ENCODE data around the gene MSRB3. TPM values are rescaled to one million over a fixed set of nuclear protein-coding genes. Genes with fewer than 3 reads are reported as not detected.

MSRB3 gene
- total RNA-seq, 2 experiments from 2014 or later, result not detected

DNA sequence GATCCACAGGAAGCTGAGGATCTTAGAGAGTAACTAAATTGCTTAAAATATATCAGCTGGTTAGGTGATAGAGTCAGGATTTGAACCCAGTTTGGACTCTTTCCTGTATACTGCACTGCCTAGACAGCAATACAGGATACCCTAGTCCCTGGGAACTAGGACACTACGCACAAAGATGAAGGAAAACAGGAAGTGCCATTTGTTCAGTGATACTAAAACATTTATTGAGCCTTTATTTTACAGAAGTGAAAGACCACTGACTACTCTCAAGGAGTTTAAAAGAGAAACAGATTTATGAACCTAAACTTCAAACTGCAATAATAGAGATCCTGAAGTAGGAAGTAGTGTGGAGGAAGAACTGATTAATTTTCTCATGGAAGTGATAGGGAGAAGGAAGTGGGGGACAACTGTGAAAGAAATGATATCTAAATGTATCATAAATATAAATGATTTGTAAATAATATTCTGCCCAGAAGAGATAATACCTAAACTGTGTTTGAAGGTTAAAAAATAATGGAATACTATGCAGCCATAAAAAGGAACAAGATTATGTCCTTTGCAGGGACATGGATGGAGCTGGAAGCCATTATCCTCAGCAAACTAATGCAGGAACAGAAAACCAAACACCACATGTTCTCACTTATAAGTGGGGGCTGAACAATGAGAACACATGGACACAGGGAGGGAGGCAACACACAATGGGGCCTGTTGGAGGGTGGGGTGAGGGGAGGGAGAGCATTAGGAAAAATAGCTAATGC is 18.2 kb downstream of the MSRB3 start:
- Mint-ChIP-seq H3K4me1 (ENCODE audit: low read depth) (no peaks in the 10 kb centered on the region), H3K27me3 (ENCODE audit: low read depth) (peaks cover 17% of the 10 kb centered on the region), H3K27ac (no peak overlapping the region), H3K9me3 (no peaks in the 10 kb centered on the region), H3K36me3 (ENCODE audit: low read depth) (no peaks in the 10 kb centered on the region), H3K4me3 (no peak overlapping the region)
- CTCF ChIA-PET, result no interaction called here
- intact Hi-C loops (cut with micrococcal nuclease), result no loop called here
- DNase-seq, result no peak

DNA sequence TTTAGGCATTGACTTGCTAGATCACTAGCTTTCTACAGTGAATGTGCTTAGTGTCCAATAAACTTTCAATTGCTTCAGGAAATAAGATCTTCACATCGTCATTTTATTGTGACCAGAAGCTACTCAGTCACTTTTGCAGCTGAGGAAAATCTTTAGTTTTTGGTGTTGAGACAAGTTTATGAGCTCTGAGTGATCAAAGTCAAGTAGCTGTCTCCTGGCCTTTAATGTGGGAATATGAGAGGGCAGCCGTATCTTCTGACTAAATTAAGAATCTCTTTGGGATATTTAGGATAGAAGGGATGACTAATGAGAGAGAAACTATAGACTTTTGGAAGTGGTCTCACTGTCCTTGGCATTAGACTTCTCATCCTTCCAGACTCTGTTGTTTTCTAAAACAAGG is 21.6 kb downstream of the MSRB3 start:
- DNase-seq, result no peak
- intact Hi-C loops (cut with micrococcal nuclease), result no loop called here
- Mint-ChIP-seq H3K9me3 (no peaks in the 10 kb centered on the region), H3K4me3 (no peak overlapping the region), H3K27me3 (ENCODE audit: low read depth) (peaks cover 30% of the 10 kb centered on the region), H3K4me1 (ENCODE audit: low read depth) (no peaks in the 10 kb centered on the region), H3K36me3 (ENCODE audit: low read depth) (no peaks in the 10 kb centered on the region), H3K27ac (no peak overlapping the region)
- CTCF ChIA-PET, result interaction anchor here (0.7 to 0.9 kb wide), 2 partner anchors 14 to 16 kb away, joined by 3 read pairs; no protein-coding TSS in a partner anchor

DNA sequence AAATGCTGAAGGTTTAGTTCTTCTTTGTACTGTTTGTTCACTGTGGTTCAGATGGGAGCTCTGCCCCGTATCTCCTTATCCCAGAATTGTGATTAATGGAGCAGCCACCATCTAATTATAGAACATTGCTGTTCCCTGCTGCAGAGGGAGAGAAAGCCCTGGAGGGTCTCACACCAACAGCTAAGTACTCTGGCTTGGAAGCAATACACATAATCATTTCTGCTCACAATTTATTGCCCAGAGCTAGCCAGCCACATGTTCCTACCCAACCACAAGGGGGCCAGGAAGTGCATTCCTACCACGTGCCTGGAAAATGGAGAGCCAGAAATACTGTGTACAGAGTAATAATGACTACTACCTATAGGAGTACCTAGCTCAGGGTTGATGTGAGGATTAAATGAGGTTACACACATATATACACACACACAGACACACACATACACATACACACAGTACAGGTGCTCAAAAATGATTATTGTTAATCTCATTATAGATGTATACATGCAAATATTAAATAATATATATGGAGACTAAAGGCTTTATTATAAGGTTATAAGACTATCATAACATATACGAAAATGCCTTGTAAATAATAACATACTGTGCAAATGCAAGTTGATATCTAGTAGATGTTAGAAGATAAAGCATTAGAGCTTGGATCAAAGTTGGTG is 22.3 kb downstream of the MSRB3 start:
- H3K27ac Mint-ChIP-seq, result no peak overlapping the region
- H3K36me3 Mint-ChIP-seq (ENCODE audit: low read depth), result no peaks in the 10 kb centered on the region
- no peak overlapping the region for H3K4me3 Mint-ChIP-seq
- CTCF ChIA-PET, result interaction anchor here (0.7 kb wide), 1 partner anchor 15 kb away, joined by 3 read pairs; no protein-coding TSS in a partner anchor
- intact Hi-C loops (cut with micrococcal nuclease), result no loop called here
- H3K4me1 Mint-ChIP-seq (ENCODE audit: low read depth), result no peaks in the 10 kb centered on the region
- no peaks in the 10 kb centered on the region for H3K9me3 Mint-ChIP-seq
- H3K27me3 Mint-ChIP-seq (ENCODE audit: low read depth), result peaks cover 30% of the 10 kb centered on the region
- DNase-seq, result no peak

DNA sequence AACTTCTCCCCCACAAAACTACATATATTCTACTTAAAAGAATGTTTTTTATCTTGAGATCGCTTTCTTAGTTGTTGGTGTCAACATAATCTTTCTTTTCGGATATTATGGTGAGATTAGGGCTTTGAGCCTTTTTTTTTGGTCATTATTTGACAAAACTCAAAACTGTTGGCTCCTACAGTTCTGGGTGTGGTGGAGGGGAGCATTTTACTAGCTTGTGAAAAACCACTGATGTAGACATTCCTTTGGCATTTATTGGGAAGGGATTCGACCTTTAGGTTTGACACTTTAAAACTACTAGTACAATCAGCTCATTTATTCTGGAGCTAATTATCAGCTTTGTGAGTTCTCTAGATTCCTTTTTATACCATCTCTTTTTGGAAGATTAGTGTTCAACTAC is 24.4 kb downstream of the MSRB3 start:
- Mint-ChIP-seq H3K27me3 (ENCODE audit: low read depth) (peaks cover 24% of the 10 kb centered on the region), H3K36me3 (ENCODE audit: low read depth) (no peaks in the 10 kb centered on the region), H3K4me3 (no peak overlapping the region), H3K27ac (no peak overlapping the region), H3K9me3 (no peaks in the 10 kb centered on the region), H3K4me1 (ENCODE audit: low read depth) (no peaks in the 10 kb centered on the region)
- intact Hi-C loops (cut with micrococcal nuclease), result no loop called here
- DNase-seq, result no peak
- CTCF ChIA-PET, result no interaction called here

DNA sequence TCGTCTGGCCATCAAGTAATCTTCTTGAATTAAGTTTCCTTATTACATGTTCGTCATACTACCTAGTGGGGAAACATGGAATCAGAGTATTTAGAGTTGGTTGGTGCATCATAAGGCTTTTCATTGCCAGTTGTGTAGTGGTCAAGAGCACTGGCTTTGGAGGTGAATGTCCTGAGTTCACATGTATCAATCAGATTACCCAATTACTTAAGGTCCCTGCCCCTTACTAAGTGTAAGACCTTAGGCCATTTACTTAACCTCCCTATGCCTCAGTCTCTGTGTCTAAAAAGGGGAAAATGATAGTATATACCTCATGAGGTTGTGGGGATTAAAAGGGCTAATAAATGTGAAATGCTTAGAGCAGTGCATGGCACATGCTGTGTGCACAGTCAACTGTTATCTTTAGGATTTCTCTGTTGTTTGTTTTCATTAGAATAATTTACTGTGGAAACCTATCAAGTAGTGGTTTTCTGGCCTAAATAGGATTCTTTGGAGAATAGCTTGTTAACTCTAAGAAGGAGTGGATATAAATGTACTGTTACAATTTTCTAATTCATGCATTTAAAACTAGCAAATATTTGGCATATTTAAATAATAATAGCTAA is 27.0 kb downstream of the MSRB3 start:
- peaks cover 21% of the 10 kb centered on the region for H3K27me3 Mint-ChIP-seq (ENCODE audit: low read depth)
- no peak overlapping the region for H3K4me3 Mint-ChIP-seq
- H3K27ac Mint-ChIP-seq, result no peak overlapping the region
- intact Hi-C loops (cut with micrococcal nuclease), result no loop called here
- H3K4me1 Mint-ChIP-seq (ENCODE audit: low read depth), result peaks cover 4% of the 10 kb centered on the region
- DNase-seq, result no peak
- no peaks in the 10 kb centered on the region for H3K9me3 Mint-ChIP-seq
- CTCF ChIA-PET, result interaction anchor here (0.6 to 1.2 kb wide), 2 partner anchors 11 to 12 kb away, joined by 3 read pairs; no protein-coding TSS in a partner anchor
- no peaks in the 10 kb centered on the region for H3K36me3 Mint-ChIP-seq (ENCODE audit: low read depth)

DNA sequence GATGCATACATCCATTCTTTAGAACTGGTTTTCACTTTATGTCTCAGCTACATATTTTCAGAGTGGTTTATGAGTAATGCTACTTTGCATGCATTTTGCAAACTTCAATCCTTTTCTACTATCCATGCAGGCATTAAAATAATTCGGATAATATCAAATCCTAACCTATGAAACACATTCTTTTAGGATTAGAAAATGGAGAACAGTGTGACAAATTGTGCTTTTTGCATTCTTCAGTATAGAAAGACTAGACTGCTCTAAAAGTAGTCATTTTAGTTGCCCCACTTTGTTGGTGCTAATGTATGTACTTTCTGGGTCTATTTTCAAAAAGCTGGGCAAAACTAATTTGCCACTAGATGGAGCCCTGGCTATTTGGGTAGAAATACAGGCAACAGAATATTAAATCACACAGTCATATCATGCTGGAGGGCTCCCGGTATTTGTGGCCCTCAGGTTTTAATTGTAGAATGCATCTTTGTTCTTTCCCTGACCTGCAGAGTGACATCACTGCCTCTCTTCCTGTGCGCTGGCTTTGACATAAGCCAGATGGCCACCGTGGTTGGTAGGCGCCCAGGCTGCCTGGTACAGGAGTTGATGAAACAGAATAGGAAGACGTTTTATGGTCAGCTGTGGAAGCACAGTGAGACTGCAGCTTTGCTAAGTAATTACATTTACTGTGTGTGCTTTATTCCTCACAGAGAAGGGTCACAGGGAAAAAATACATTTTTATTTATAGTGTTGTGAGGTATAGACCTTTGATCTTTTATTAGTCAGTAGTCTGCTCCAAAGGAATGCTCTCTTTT is 28.1 kb downstream of the MSRB3 start:
- no peaks in the 10 kb centered on the region for H3K9me3 Mint-ChIP-seq
- intact Hi-C loops (cut with micrococcal nuclease), result loop anchor here (1.0 to 2.0 kb wide), 2 partner anchors 678 to 781 kb away; no protein-coding TSS in a partner anchor
- H3K4me3 Mint-ChIP-seq, result no peak overlapping the region
- peaks cover 18% of the 10 kb centered on the region for H3K27me3 Mint-ChIP-seq (ENCODE audit: low read depth)
- no peaks in the 10 kb centered on the region for H3K36me3 Mint-ChIP-seq (ENCODE audit: low read depth)
- CTCF ChIA-PET, result interaction anchor here (0.6 to 1.2 kb wide), 3 partner anchors 10 to 31 kb away, joined by 3 to 4 read pairs (median 3); no protein-coding TSS in a partner anchor
- H3K4me1 Mint-ChIP-seq (ENCODE audit: low read depth), result peaks cover 4% of the 10 kb centered on the region
- no peak overlapping the region for H3K27ac Mint-ChIP-seq
- peak; percentile 31 for DNase-seq

DNA sequence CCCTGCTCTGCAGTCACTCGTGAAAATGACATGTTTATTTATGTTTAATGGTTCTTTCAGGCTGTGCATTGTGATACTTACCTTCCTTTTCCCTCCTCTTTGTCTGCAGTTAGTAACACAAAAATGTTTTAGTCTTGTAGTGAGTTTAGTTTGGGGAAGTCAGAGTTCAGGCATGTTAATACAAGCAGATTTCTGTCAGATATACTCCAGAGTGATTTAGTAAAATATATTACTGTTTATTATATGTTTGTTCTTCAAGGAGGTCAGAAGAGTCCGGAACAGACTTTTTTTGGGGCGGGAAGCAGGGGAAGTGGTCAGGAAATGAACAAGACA is 28.7 kb downstream of the MSRB3 start:
- Mint-ChIP-seq H3K4me1 (ENCODE audit: low read depth) (peaks cover 4% of the 10 kb centered on the region), H3K9me3 (no peaks in the 10 kb centered on the region), H3K27ac (no peak overlapping the region), H3K27me3 (ENCODE audit: low read depth) (peaks cover 17% of the 10 kb centered on the region), H3K4me3 (no peak overlapping the region), H3K36me3 (ENCODE audit: low read depth) (no peaks in the 10 kb centered on the region)
- CTCF ChIA-PET, result no interaction called here
- intact Hi-C loops (cut with micrococcal nuclease), result loop anchor here (2.0 kb wide), 1 partner anchor 678 kb away; no protein-coding TSS in a partner anchor
- no peak for DNase-seq

DNA sequence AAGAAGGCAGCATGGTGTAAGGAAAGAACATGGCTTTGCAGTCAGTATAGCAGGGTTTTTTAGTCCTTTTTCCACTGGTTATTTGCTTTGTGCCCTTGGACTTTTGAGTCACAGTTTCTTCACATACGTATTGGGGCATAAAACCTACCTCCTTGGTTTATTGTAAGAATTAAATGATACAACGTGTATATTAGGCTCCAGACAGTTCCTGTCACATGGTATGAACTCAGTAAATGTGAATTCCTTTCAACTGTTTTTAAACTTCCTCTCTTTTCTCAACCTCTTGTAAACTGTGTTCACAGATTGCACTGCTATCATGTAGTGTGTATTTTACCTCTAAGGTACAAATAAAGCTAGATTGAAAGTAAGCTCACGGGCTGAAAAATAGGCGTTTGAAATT is 29.5 kb downstream of the MSRB3 start:
- intact Hi-C loops (cut with micrococcal nuclease), result no loop called here
- H3K27ac Mint-ChIP-seq, result no peak overlapping the region
- peaks cover 4% of the 10 kb centered on the region for H3K4me1 Mint-ChIP-seq (ENCODE audit: low read depth)

DNA sequence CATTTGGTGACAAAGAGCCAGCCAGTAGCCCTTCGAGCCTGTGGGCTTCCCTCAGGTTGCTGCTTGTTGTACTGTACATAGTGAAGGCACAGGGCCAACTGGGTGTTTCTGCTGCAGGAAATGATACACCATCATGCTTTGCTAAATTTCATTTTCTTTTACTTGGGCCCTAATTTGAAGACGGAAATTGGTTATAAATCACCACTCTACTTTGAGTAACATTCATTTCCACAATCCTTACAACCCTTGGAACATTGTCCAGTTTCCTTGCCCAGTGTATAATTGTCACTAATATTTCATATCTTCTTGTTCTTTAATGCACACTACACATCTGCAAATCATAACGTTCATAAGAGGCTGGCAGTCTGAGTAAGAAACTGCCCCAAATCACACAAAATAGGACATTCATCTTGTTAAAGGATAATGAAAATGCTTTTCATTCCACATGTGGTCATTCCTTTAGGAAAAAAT is 30.2 kb downstream of the MSRB3 start:
- H3K4me1 Mint-ChIP-seq (ENCODE audit: low read depth), result peaks cover 4% of the 10 kb centered on the region
- H3K36me3 Mint-ChIP-seq (ENCODE audit: low read depth), result no peaks in the 10 kb centered on the region
- no peak overlapping the region for H3K4me3 Mint-ChIP-seq
- no peaks in the 10 kb centered on the region for H3K9me3 Mint-ChIP-seq
- peaks cover 11% of the 10 kb centered on the region for H3K27me3 Mint-ChIP-seq (ENCODE audit: low read depth)
- intact Hi-C loops (cut with micrococcal nuclease), result no loop called here
- no peak overlapping the region for H3K27ac Mint-ChIP-seq
- CTCF ChIA-PET, result no interaction called here
- no peak for DNase-seq

More for the DNA sequence above, 29.5 kb downstream of the MSRB3 start:
- Mint-ChIP-seq H3K9me3 (no peaks in the 10 kb centered on the region), H3K4me3 (no peak overlapping the region), H3K27me3 (ENCODE audit: low read depth) (peaks cover 15% of the 10 kb centered on the region), H3K36me3 (ENCODE audit: low read depth) (no peaks in the 10 kb centered on the region)
- no peak for DNase-seq
- CTCF ChIA-PET, result no interaction called here

DNA sequence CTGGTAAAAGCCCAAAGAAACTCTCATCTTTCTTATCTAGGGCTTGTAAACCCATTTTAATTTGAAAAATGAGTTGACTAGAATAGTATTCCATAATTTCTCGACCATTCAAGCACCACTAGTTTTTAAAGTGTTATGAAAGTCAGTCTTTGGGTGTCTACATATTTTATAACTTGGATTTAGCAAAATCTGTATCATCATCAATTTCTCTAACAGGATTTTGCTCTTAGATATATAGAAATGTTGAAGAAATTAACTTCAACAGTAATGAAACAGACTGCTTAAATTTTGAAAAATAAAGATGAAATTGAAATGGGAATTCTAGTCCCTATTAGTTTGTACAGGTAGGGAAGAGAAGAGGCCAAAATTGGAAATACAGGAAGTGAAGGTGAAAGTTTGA is 32.8 kb downstream of the MSRB3 start:
- Mint-ChIP-seq H3K27ac (no peak overlapping the region), H3K36me3 (ENCODE audit: low read depth) (no peaks in the 10 kb centered on the region), H3K4me1 (ENCODE audit: low read depth) (peaks cover 4% of the 10 kb centered on the region), H3K9me3 (no peaks in the 10 kb centered on the region), H3K27me3 (ENCODE audit: low read depth) (peaks cover 5% of the 10 kb centered on the region), H3K4me3 (no peak overlapping the region)
- intact Hi-C loops (cut with micrococcal nuclease), result no loop called here
- CTCF ChIA-PET, result no interaction called here
- DNase-seq, result no peak

DNA sequence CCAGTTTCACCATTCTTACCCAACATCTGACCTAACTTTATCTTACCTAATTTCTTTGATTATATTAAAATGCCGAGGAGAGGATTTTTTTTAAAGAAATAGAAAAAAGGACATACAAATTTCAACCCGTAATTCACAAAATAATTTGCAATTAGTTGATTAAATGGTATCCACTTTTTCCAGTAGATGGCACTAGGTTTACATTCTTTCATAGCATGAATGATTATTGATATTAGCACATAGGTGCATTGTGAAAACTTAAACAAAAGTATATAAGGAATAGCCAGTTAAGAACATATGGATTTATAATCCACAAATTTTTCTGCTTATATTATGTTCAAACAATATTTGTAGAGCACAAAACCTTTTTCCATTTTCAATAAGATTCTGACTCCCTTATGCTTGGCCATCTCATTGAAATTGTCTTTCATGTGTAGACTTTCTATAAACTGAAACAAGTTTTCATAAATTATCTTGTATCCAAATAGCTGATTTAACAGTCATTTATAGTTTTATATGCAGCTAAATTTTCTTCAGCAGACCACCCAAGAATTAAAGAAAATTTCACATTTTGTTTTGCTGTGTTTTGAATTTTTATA is 35.3 kb downstream of the MSRB3 start:
- Mint-ChIP-seq H3K27ac (no peak overlapping the region), H3K27me3 (ENCODE audit: low read depth) (peaks cover 4% of the 10 kb centered on the region), H3K36me3 (ENCODE audit: low read depth) (no peaks in the 10 kb centered on the region), H3K4me1 (ENCODE audit: low read depth) (peaks cover under 1% of the 10 kb centered on the region), H3K9me3 (no peaks in the 10 kb centered on the region), H3K4me3 (no peak overlapping the region)
- intact Hi-C loops (cut with micrococcal nuclease), result no loop called here
- no peak for DNase-seq
- CTCF ChIA-PET, result interaction anchor here (0.6 kb wide), 1 partner anchor 412 kb away, joined by 3 read pairs; no protein-coding TSS in a partner anchor

All from activated naive CD4-positive, alpha-beta T cell treated with anti-CD3 and anti-CD28 coated beads for 36 hours (primary cell).